Suprapubic skin (tissue), 4 donors: ENCODE data around the gene RAPH1. TPM values are rescaled to one million over a fixed set of nuclear protein-coding genes. Genes with fewer than 3 reads are reported as not detected.

ENCODE experiments used
- DNase-seq, 2 donors: peaks; one replicate each; pipeline ENCODE4 v3.0.0-alpha.2; 2019; ENCODE audit warnings: low spot score in 2 of 2
- H3K27ac ChIP-seq: fragments of 200-600 bp; sonication (generic); one replicate; pipeline ENCODE4 v1.5.1; 2019
- H3K27me3 ChIP-seq: fragments of 200-600 bp; sonication (generic); one replicate; pipeline ENCODE4 v1.5.1; 2019
- H3K36me3 ChIP-seq: fragments of 200-600 bp; sonication (generic); one replicate; pipeline ENCODE4 v1.5.1; 2019
- H3K4me1 ChIP-seq: fragments of 200-600 bp; sonication (generic); one replicate; pipeline ENCODE4 v1.5.1; 2019
- H3K4me3 ChIP-seq: fragments of 200-600 bp; sonication (generic); one replicate; pipeline ENCODE4 v1.5.1; 2019; ENCODE audit warnings: mild to moderate bottlenecking
- H3K9me3 ChIP-seq: fragments of 200-600 bp; sonication (generic); one replicate; pipeline ENCODE4 v1.5.1; 2019
- EP300 ChIP-seq: sonication (generic); formaldehyde crosslinking; IDR thresholded peaks from one replicate; pipeline ENCODE4 v1.6.1; 2017; ENCODE audit warnings: antibody characterized with exemption
- POLR2A ChIP-seq, 2 donors: fragments of 450-650 bp; IDR thresholded peaks; one replicate each; pipeline ENCODE4 v1.6.1; 2017; ENCODE audit warnings: antibody characterized with exemption in 2 of 2, mild to moderate bottlenecking in 2 of 2, moderate library complexity in 2 of 2
- POLR2AphosphoS5 ChIP-seq, 3 donors: sonication (generic); formaldehyde crosslinking; IDR thresholded peaks; one replicate each; pipeline ENCODE4 v1.6.1; 2017; ENCODE audit warnings: antibody characterized with exemption in 3 of 3
- WGBS: methylation state at CpG from one replicate; pipeline ENCODE4 v1.1.5; 2018; 5-methylcytosine and 5-hydroxymethylcytosine counted together
- total RNA-seq, 4 donors: library from RNA; depleted of rRNA; stranded (reverse); fragments of >200 nt; gene quantifications; one replicate each; pipeline ENCODE4 v1.1.0, GENCODE V29; 2016
- TF ChIP-seq, protein P1 (sequence below), 2 donors: fragments of 200-600 bp in 1 of 2; fragments of 450-650 bp in 1 of 2; sonication (generic) in 1 of 2; IDR thresholded peaks; one replicate each; pipeline ENCODE4 v1.5.1; 2016 to 2019; ENCODE audit warnings: antibody characterized with exemption in 2 of 2, mild to moderate bottlenecking in 1 of 2, moderate library complexity in 1 of 2

The RAPH1 gene
- total RNA-seq, 4 donors from 2014 or later, result 38.3 to 58.2 (median 49.3) TPM

DNA sequence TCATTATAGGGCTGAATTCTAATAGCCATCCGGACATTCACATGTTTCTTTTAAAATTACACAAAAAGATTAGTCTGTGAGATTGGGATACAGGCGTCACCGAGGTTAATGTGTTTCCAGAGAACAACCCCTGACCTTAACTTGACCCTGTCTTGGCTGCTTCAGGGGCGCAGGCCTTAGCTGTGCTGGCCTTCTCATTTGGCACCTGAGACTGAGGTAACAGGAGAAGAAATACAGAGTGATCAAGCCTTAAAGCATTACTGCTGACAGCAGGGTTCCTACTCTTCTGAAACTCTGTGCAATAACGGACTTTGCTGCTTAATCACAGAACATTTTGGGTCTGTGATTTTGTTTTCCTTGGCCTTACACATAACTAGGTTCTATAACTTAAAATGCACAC, 92.6 kb downstream of the RAPH1 start:
- no peaks in the 10 kb centered on the region for H3K4me1 ChIP-seq
- H3K27ac ChIP-seq, result no peak overlapping the region
- TF ChIP-seq, protein P1, sequence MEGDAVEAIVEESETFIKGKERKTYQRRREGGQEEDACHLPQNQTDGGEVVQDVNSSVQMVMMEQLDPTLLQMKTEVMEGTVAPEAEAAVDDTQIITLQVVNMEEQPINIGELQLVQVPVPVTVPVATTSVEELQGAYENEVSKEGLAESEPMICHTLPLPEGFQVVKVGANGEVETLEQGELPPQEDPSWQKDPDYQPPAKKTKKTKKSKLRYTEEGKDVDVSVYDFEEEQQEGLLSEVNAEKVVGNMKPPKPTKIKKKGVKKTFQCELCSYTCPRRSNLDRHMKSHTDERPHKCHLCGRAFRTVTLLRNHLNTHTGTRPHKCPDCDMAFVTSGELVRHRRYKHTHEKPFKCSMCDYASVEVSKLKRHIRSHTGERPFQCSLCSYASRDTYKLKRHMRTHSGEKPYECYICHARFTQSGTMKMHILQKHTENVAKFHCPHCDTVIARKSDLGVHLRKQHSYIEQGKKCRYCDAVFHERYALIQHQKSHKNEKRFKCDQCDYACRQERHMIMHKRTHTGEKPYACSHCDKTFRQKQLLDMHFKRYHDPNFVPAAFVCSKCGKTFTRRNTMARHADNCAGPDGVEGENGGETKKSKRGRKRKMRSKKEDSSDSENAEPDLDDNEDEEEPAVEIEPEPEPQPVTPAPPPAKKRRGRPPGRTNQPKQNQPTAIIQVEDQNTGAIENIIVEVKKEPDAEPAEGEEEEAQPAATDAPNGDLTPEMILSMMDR (IDR thresholded peaks at IDR 0.05), result no peak
- no peak for TF ChIP-seq POLR2A (IDR thresholded peaks at IDR 0.05)
- WGBS, result 81% methylated on average over 5 of the region's 5 CpGs
- H3K4me3 ChIP-seq, result no peak overlapping the region
- H3K36me3 ChIP-seq, result peaks cover 92% of the 10 kb centered on the region
- H3K27me3 ChIP-seq, result no peaks in the 10 kb centered on the region
- H3K9me3 ChIP-seq, result no peaks in the 10 kb centered on the region
- DNase-seq, result no peak

DNA sequence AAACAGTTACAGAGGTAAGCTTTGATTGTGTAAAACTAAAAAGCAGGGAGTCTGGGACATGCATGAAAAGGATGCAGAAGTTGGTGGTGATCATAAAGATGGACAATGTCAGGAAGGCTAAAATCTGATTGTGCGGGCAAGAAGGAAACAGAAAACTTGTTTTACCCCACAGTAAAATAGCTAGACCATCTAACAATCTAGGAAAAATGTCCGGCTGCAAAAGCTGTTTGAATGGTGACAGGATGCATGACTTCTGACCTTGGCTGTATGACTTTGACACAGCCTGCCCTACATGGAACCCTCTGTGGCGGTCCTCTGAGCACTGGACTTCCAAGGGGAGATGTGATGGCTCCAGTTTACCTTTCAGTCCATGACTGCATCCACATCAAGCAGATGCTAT, 93.6 kb downstream of the RAPH1 start:
- WGBS, result 81% methylated on average over 3 of the region's 3 CpGs
- H3K36me3 ChIP-seq, result peaks cover 86% of the 10 kb centered on the region

DNA sequence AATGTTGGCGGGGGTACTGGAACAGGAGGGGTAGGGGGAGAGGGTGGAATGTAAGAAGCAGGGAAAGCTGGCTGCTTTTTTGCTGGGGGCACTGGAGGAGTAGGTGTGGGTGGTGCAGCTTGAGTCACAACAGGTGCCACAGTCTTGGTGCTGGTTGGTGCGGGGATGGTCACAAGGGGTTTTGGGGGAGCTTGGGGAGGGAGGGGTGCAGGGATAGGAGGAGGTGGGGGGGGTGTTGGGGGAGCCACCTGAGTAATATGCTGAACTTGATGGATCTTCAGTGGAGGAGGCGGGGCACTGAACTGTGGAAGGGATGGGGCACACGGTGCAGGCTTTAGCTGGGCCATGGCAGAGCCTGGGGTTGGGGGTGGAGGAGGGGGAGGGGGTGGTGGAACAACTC, 94.4 kb downstream of the RAPH1 start:
- Histone ChIP-seq H3K27ac (no peak overlapping the region), H3K4me1 (no peaks in the 10 kb centered on the region), H3K27me3 (no peaks in the 10 kb centered on the region), H3K4me3 (no peak overlapping the region), H3K36me3 (peaks cover 78% of the 10 kb centered on the region), H3K9me3 (no peaks in the 10 kb centered on the region)
- TF ChIP-seq EP300 (no peak), POLR2A (IDR thresholded peaks at IDR 0.05) (no peak), POLR2AphosphoS5 (IDR thresholded peaks at IDR 0.05) (no peak)
- TF ChIP-seq, protein P1 (IDR thresholded peaks at IDR 0.05), result no peak
- 89% methylated on average over 4 of the region's 4 CpGs for WGBS
- DNase-seq, result no peak

More for the DNA sequence above, 93.6 kb downstream of the RAPH1 start:
- Histone ChIP-seq H3K27ac (no peak overlapping the region), H3K4me1 (no peaks in the 10 kb centered on the region), H3K9me3 (no peaks in the 10 kb centered on the region), H3K4me3 (no peak overlapping the region), H3K27me3 (no peaks in the 10 kb centered on the region)
- DNase-seq, result no peak
- no peak for TF ChIP-seq POLR2A (IDR thresholded peaks at IDR 0.05)
- TF ChIP-seq, protein P1 (IDR thresholded peaks at IDR 0.05), result no peak
- no peak for TF ChIP-seq POLR2AphosphoS5 (IDR thresholded peaks at IDR 0.05)
- no peak for TF ChIP-seq EP300

GRCh38 chr2:203438528-203438927, 96.6 kb downstream of the RAPH1 start:
- TF ChIP-seq EP300 (no peak), POLR2A (IDR thresholded peaks at IDR 0.05) (no peak)
- TF ChIP-seq, protein P1 (IDR thresholded peaks at IDR 0.05), result no peak
- no peak overlapping the region for H3K4me3 ChIP-seq
- no peak for DNase-seq
- H3K36me3 ChIP-seq, result peaks cover 59% of the 10 kb centered on the region
- 86% methylated on average over 2 of the region's 2 CpGs for WGBS
- no peaks in the 10 kb centered on the region for H3K9me3 ChIP-seq
- no peaks in the 10 kb centered on the region for H3K27me3 ChIP-seq
- H3K4me1 ChIP-seq, result no peaks in the 10 kb centered on the region
- no peak overlapping the region for H3K27ac ChIP-seq

DNA sequence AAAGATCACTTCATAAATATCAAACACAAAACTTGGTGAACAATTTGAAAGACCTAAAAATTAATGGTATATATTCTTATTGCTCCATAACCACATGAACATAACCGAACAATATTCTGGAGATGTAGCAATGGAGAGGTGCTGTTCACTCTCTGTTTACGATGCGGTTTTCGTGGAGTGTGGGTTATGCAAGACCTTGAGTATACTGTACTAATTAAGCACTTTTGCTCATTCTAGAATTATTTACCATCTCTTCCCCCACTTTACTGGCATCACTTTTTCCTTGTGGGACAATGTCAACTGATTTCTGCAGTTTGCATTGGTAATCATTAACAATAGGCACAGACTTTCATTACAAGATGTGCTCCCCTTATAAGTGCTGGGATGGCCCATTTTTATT, 97.6 kb downstream of the RAPH1 start:
- Histone ChIP-seq H3K36me3 (peaks cover 49% of the 10 kb centered on the region), H3K4me3 (no peak overlapping the region), H3K27ac (no peak overlapping the region), H3K4me1 (no peaks in the 10 kb centered on the region), H3K27me3 (no peaks in the 10 kb centered on the region), H3K9me3 (no peaks in the 10 kb centered on the region)
- DNase-seq, result no peak
- TF ChIP-seq POLR2AphosphoS5 (IDR thresholded peaks at IDR 0.05) (no peak), POLR2A (IDR thresholded peaks at IDR 0.05) (no peak), EP300 (no peak)
- TF ChIP-seq, protein P1 (IDR thresholded peaks at IDR 0.05), result no peak
- WGBS, result 92% methylated on average over 4 of the region's 4 CpGs
